ENCODE measurements around the gene TRAF4. TPM values are rescaled to one million over a fixed set of nuclear protein-coding genes. Genes with fewer than 3 reads are reported as not detected.

Gene TRAF4
- total RNA-seq, 1 experiment from 2014 or later, result 104 TPM

- Histone ChIP-seq H3K27ac (ENCODE audit: low read length) (peak overlapping the region; percentile 99), H3K27me3 (ENCODE audit: low read length) (no peaks in the 10 kb centered on the region), H3F3A (ENCODE audit: low read length, unreplicated experiment) (no peaks in the 10 kb centered on the region), H3K79me2 (ENCODE audit: low read length) (peaks cover 51% of the 10 kb centered on the region), H3K4me1 (ENCODE audit: insufficient read depth, low read length) (peaks cover 27% of the 10 kb centered on the region), H2AFZ (ENCODE audit: low read length) (no peak overlapping the region), H3K9ac (ENCODE audit: low read length) (peak overlapping the region; percentile 95), H4K20me1 (ENCODE audit: low read length) (peaks cover 27% of the 10 kb centered on the region), H3K4me3 (ENCODE audit: low read length) (peak overlapping the region; percentile 89), H3K9me2 (replicated peaks; ENCODE audit: low read length) (no peaks in the 10 kb centered on the region), H3K4me2 (ENCODE audit: low read length) (peak overlapping the region; percentile 99), H3K36me3 (ENCODE audit: low read depth, low read length) (peaks cover 30% of the 10 kb centered on the region), H3K9me3 (ENCODE audit: low read length) (no peaks in the 10 kb centered on the region)
- peak; percentile 11 for ATAC-seq
- POLR2A ChIA-PET (ENCODE audit: unreplicated experiment), result interaction anchor here (0.5 to 1.0 kb wide), 2 partner anchors 18 to 20 kb away, joined by 4 read pairs; partner anchors contain the start of genes NEK8 and TLCD1
- no peak for TF ChIP-seq EZH2phosphoT487 (IDR thresholded peaks at IDR 0.05; ENCODE audit: borderline replicate concordance, low read length)
- intact Hi-C loops (cut with micrococcal nuclease), result no loop called here
- peak; percentile 74 for DNase-seq
- CTCF ChIA-PET, result interaction anchor here (0.9 to 2.8 kb wide), 3 partner anchors 18 to 20 kb away, joined by 3 to 14 read pairs (median 11); partner anchors contain the start of genes NEK8 and TLCD1
- BruUV-seq (replicated peaks), result no TSS peak
These were observed 2.8 kb downstream of the TRAF4 start for GRCh38 chr17:28746611-28747050.

DNA sequence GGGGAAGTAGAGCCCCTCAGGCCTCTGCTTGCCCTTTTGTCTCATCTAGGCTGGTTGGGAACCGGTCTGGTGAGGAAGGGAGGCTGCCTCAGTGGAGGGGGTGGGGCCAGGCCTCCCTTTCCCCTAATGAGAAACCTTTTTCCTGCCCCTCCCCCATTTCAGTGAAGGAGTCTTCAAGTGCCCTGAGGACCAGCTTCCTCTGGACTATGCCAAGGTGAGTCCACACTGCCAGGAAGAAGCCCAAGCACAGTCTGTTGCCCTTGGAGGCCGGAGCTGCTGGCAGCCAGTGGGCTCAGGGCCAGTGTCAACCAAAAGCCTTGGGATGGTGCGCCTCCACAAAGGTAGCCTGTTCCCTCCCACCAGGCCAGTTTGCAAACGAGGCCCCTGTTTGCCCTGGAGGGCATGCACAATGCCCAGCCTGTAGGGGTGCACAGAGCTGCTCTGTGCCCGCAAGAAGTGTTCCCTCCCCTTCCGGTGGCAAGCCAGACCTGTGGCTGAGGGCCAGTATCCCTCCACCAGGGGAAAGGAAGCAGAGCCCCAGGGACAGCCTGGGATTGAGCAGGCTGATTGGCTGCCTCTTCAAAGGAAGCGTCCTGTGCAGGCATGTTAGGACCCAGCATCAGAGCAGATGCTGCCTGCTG is 3.4 kb downstream of the TRAF4 start:
- DNase-seq (peak; percentile 81), ATAC-seq (no peak)
- Histone ChIP-seq H3K27ac (ENCODE audit: low read length) (peak overlapping the region; percentile 99), H3K9ac (ENCODE audit: low read length) (peak overlapping the region; percentile 95), H2AFZ (ENCODE audit: low read length) (no peak overlapping the region), H3K4me3 (ENCODE audit: low read length) (peak overlapping the region; percentile 89), H3K27me3 (ENCODE audit: low read length) (no peaks in the 10 kb centered on the region), H3F3A (ENCODE audit: low read length, unreplicated experiment) (no peaks in the 10 kb centered on the region), H3K36me3 (ENCODE audit: low read depth, low read length) (peaks cover 30% of the 10 kb centered on the region), H3K9me3 (ENCODE audit: low read length) (no peaks in the 10 kb centered on the region), H3K9me2 (replicated peaks; ENCODE audit: low read length) (no peaks in the 10 kb centered on the region), H3K4me2 (ENCODE audit: low read length) (peak overlapping the region; percentile 99), H3K79me2 (ENCODE audit: low read length) (peaks cover 51% of the 10 kb centered on the region), H4K20me1 (ENCODE audit: low read length) (peaks cover 27% of the 10 kb centered on the region), H3K4me1 (ENCODE audit: insufficient read depth, low read length) (peaks cover 27% of the 10 kb centered on the region)
- TF ChIP-seq EZH2 (IDR thresholded peaks at IDR 0.05; ENCODE audit: low read length, unreplicated experiment), result no peak
- TF ChIP-seq, protein P1, sequence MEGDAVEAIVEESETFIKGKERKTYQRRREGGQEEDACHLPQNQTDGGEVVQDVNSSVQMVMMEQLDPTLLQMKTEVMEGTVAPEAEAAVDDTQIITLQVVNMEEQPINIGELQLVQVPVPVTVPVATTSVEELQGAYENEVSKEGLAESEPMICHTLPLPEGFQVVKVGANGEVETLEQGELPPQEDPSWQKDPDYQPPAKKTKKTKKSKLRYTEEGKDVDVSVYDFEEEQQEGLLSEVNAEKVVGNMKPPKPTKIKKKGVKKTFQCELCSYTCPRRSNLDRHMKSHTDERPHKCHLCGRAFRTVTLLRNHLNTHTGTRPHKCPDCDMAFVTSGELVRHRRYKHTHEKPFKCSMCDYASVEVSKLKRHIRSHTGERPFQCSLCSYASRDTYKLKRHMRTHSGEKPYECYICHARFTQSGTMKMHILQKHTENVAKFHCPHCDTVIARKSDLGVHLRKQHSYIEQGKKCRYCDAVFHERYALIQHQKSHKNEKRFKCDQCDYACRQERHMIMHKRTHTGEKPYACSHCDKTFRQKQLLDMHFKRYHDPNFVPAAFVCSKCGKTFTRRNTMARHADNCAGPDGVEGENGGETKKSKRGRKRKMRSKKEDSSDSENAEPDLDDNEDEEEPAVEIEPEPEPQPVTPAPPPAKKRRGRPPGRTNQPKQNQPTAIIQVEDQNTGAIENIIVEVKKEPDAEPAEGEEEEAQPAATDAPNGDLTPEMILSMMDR (conservative IDR thresholded peaks at IDR 0.05; ENCODE audit: low read depth, low read length), result no peak
- no peak for TF ChIP-seq EZH2phosphoT487 (IDR thresholded peaks at IDR 0.05; ENCODE audit: borderline replicate concordance, low read length)
- intact Hi-C loops (cut with micrococcal nuclease), result no loop called here
- CTCF ChIA-PET, result interaction anchor here (2.2 kb wide), 1 partner anchor 20 kb away, joined by 11 read pairs; the partner anchor contains the start of gene TLCD1
- POLR2A ChIA-PET (ENCODE audit: unreplicated experiment), result interaction anchor here (0.5 to 1.0 kb wide), 2 partner anchors 19 to 21 kb away, joined by 4 read pairs; partner anchors contain the start of genes NEK8 and TLCD1
- no TSS peak for BruUV-seq (replicated peaks)

- Histone ChIP-seq H3K27me3 (ENCODE audit: low read length) (no peaks in the 10 kb centered on the region), H3K9ac (ENCODE audit: low read length) (no peak overlapping the region), H3K79me2 (ENCODE audit: low read length) (peaks cover 51% of the 10 kb centered on the region), H3K4me1 (ENCODE audit: insufficient read depth, low read length) (peaks cover 24% of the 10 kb centered on the region), H3K4me3 (ENCODE audit: low read length) (peak overlapping the region; percentile 89; the same call in 1 of the 2 replicates), H3K27ac (ENCODE audit: low read length) (peak overlapping the region; percentile 99), H3K4me2 (ENCODE audit: low read length) (peak overlapping the region; percentile 99), H3K36me3 (ENCODE audit: low read depth, low read length) (peaks cover 30% of the 10 kb centered on the region), H4K20me1 (ENCODE audit: low read length) (peaks cover 27% of the 10 kb centered on the region), H3F3A (ENCODE audit: low read length, unreplicated experiment) (no peaks in the 10 kb centered on the region), H3K9me2 (replicated peaks; ENCODE audit: low read length) (no peaks in the 10 kb centered on the region), H2AFZ (ENCODE audit: low read length) (no peak overlapping the region), H3K9me3 (ENCODE audit: low read length) (no peaks in the 10 kb centered on the region)
- ATAC-seq (no peak), DNase-seq (no peak)
- ChIA-PET CTCF (interaction anchor here (2.2 kb wide), 1 partner anchor 21 kb away, joined by 11 read pairs; the partner anchor contains the start of gene TLCD1), POLR2A (ENCODE audit: unreplicated experiment) (no interaction called here)
- BruUV-seq (replicated peaks), result no TSS peak
- intact Hi-C loops (cut with micrococcal nuclease), result no loop called here
- TF ChIP-seq, protein P1 (conservative IDR thresholded peaks at IDR 0.05; ENCODE audit: low read depth, low read length), result no peak
- TF ChIP-seq EZH2phosphoT487 (IDR thresholded peaks at IDR 0.05; ENCODE audit: borderline replicate concordance, low read length), result no peak
- no peak for TF ChIP-seq EZH2 (IDR thresholded peaks at IDR 0.05; ENCODE audit: low read length, unreplicated experiment)
These were observed 4.3 kb downstream of the TRAF4 start for GRCh38 chr17:28747801-28748750.

All from PC-3 (cell line).